SU-DHL-6 (cell line): ENCODE measurements around the gene DEPDC7.
"Not testable (repeated sequence)": the region's sequence is repeated elsewhere in the genome, so short reads cannot be mapped to it uniquely, and the experiment has no call there.

Experiments
- H2AFZ ChIP-seq: fragments of 200-600 bp; sonication (generic); 2 replicates; pipeline ENCODE4 v1.6.1; 2014; ENCODE audit warnings: low read depth, mild to moderate bottlenecking, moderate library complexity, mixed read lengths, antibody characterized with exemption, low read length; ENCODE audit not compliant: severe bottlenecking
- H3F3A ChIP-seq: fragments of 200-600 bp; shearing (Covaris generic); 2 replicates; pipeline ENCODE4 v1.6.0; 2016; ENCODE audit warnings: antibody characterized with exemption, mild to moderate bottlenecking; ENCODE audit not compliant: insufficient read depth
- H3K27ac ChIP-seq: fragments of 200-600 bp; sonication (generic); 2 replicates; pipeline ENCODE4 v1.5.1; 2016; ENCODE audit warnings: low read depth, mild to moderate bottlenecking, low read length, moderate library complexity, mixed read lengths
- H3K27me3 ChIP-seq: fragments of 200-600 bp; sonication (generic), shearing (Covaris generic); 2 replicates; pipeline ENCODE4 v1.6.0; 2014; ENCODE audit warnings: mild to moderate bottlenecking, low read length
- H3K36me3 ChIP-seq: fragments of 200-600 bp; sonication (generic); 2 replicates; pipeline ENCODE4 v1.6.1; 2014; ENCODE audit warnings: mild to moderate bottlenecking, low read length, mixed read lengths
- H3K4me2 ChIP-seq: fragments of 300-600, 200-600 bp; shearing (Covaris generic), sonication (generic); 2 replicates; pipeline ENCODE4 v1.6.0; 2014; ENCODE audit warnings: low read length, low read depth, mild to moderate bottlenecking; ENCODE audit not compliant: poor library complexity, severe bottlenecking
- H3K4me3 ChIP-seq: fragments of 200-600 bp; sonication (generic); 2 replicates; pipeline ENCODE4 v1.5.1; 2014; ENCODE audit warnings: antibody characterized with exemption, low read length, mild to moderate bottlenecking, mixed read lengths; ENCODE audit not compliant: insufficient read depth, poor library complexity, severe bottlenecking
- H3K79me2 ChIP-seq: fragments of 200-600 bp; sonication (generic); 2 replicates; pipeline ENCODE4 v1.6.1; 2014; ENCODE audit warnings: mild to moderate bottlenecking, low read length, moderate library complexity; ENCODE audit not compliant: insufficient read depth
- H3K9ac ChIP-seq: fragments of 200-600 bp; sonication (generic); 2 replicates; pipeline ENCODE4 v1.7.0; 2014; ENCODE audit warnings: mild to moderate bottlenecking, low read length
- H3K9me2 ChIP-seq: fragments of 200-600 bp; sonication (generic); replicated peaks from 2 replicates; pipeline ENCODE4 v1.6.1; 2014; ENCODE audit warnings: low read length; ENCODE audit not compliant: insufficient read depth
- H3K9me3 ChIP-seq: fragments of 200-600 bp; sonication (generic); 2 replicates; pipeline ENCODE4 v1.6.1; 2014; ENCODE audit warnings: low read length, mixed read lengths; ENCODE audit not compliant: insufficient read depth
- H4K20me1 ChIP-seq: fragments of 200-600 bp; sonication (generic); 2 replicates; pipeline ENCODE4 v1.6.1; 2014; ENCODE audit warnings: low read depth, mild to moderate bottlenecking, antibody characterized with exemption, low read length, moderate library complexity, mixed read lengths
- EZH2phosphoT487 ChIP-seq: fragments of 200-600 bp; sonication (generic), shearing (Covaris generic); conservative IDR thresholded peaks from 2 replicates; pipeline ENCODE4 v1.6.1; 2018; ENCODE audit warnings: mild to moderate bottlenecking, antibody characterized with exemption, low read length, moderate library complexity, mixed read lengths
- TF ChIP-seq, protein P1 (sequence below): fragments of 200-600 bp; sonication (generic); IDR thresholded peaks from one replicate; pipeline ENCODE4 v1.5.1; 2017; ENCODE audit warnings: antibody characterized with exemption, mild to moderate bottlenecking, low read length, moderate library complexity; ENCODE audit not compliant: insufficient read depth, poor library complexity, severe bottlenecking

The DEPDC7 gene

DNA sequence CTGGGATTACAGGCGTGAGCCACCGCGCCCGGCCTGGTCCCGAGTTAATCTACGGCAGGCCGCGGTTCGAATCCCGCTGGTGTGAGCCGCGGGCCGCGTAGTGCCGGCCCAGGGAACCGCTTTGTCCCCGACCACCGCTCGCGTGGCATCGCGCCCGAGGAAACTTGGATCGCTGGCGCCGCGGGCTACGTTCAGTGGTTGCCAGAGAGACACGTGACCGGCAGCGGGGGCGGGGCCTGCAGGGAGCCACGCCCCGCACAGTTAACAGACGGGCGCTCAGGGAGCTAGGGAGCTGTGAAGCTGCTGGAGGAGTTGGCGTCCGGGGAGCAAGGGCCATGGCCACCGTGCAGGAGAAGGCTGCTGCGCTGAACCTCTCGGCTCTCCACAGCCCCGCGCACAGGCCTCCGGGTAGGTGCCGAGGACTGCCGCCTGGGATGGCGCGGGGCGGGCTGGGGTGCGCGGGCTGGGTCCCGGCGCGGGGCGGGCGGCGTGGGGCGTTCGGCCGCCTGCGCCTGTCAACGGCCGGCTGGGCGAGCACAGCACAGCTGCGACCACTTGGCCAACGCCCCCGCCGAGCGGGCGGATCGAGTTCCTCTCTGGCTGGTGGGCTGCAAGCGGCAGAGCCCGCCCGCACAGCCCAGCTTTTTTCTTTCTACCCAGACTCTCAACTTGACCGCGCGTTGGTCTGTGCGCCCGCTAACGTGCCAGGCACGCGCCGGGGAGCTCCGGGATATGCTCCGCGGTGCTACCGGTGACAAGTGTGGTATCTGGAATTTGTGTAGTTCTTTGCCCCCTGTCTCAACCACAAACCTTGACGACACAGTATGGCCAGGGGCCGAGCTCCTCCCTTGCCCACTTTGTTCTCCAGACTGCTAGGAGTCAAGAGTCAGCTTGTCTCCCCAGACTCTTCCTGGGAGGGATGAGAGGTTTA, at the start of gene DEPDC7:
DEPDC7 (plus strand) TSS at position 258 of the 931 bp plus-strand sequence; CDS start at position 336, 78 bp downstream.
- H3K36me3 ChIP-seq, result no peaks in the 10 kb centered on the region
- TF ChIP-seq, protein P1, sequence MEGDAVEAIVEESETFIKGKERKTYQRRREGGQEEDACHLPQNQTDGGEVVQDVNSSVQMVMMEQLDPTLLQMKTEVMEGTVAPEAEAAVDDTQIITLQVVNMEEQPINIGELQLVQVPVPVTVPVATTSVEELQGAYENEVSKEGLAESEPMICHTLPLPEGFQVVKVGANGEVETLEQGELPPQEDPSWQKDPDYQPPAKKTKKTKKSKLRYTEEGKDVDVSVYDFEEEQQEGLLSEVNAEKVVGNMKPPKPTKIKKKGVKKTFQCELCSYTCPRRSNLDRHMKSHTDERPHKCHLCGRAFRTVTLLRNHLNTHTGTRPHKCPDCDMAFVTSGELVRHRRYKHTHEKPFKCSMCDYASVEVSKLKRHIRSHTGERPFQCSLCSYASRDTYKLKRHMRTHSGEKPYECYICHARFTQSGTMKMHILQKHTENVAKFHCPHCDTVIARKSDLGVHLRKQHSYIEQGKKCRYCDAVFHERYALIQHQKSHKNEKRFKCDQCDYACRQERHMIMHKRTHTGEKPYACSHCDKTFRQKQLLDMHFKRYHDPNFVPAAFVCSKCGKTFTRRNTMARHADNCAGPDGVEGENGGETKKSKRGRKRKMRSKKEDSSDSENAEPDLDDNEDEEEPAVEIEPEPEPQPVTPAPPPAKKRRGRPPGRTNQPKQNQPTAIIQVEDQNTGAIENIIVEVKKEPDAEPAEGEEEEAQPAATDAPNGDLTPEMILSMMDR, result no peak
- TF ChIP-seq EZH2phosphoT487, result no peak
- no peak within 1 kb of the TSS for H3K4me3 ChIP-seq
- H2AFZ ChIP-seq, result no peak within 1 kb of the TSS
- H4K20me1 ChIP-seq, result no peaks in the 10 kb centered on the region
- H3K4me2 ChIP-seq, result no peak within 1 kb of the TSS
- H3K27me3 ChIP-seq, result no peaks in the 10 kb centered on the region
- H3K9ac ChIP-seq, result no peak within 1 kb of the TSS
- no peaks in the 10 kb centered on the region for H3K9me3 ChIP-seq
- no peaks in the 10 kb centered on the region for H3F3A ChIP-seq
- no peaks in the 10 kb centered on the region for H3K9me2 ChIP-seq
- no peaks in the 10 kb centered on the region for H3K79me2 ChIP-seq
- H3K27ac ChIP-seq, result no peak within 1 kb of the TSS

- H3K9me3 ChIP-seq, result no peaks in the 10 kb centered on the region
- H3K9ac ChIP-seq, result no peak overlapping the region
- H3K27ac ChIP-seq, result no peak overlapping the region
- no peak overlapping the region for H3K4me3 ChIP-seq
- H3K9me2 ChIP-seq, result no peaks in the 10 kb centered on the region
- H3K36me3 ChIP-seq, result no peaks in the 10 kb centered on the region; the same call in 1 of the 2 replicates
- H3K79me2 ChIP-seq, result no peaks in the 10 kb centered on the region
- no peak overlapping the region for H3K4me2 ChIP-seq
- no peaks in the 10 kb centered on the region for H3F3A ChIP-seq
- H4K20me1 ChIP-seq, result no peaks in the 10 kb centered on the region
- no peak overlapping the region for H2AFZ ChIP-seq
- H3K27me3 ChIP-seq, result no peaks in the 10 kb centered on the region
- TF ChIP-seq EZH2phosphoT487, result no peak
- TF ChIP-seq, protein P1, result no peak
These were observed 47.1 kb upstream of the DEPDC7 start for GRCh38 chr11:32968541-32968940.

- not testable (repeated sequence) for H3F3A ChIP-seq, H4K20me1 ChIP-seq, H3K4me3 ChIP-seq, H3K27ac ChIP-seq, H3K9me3 ChIP-seq, H3K9me2 ChIP-seq, H3K79me2 ChIP-seq, H3K9ac ChIP-seq, H3K27me3 ChIP-seq, H3K36me3 ChIP-seq, H2AFZ ChIP-seq, H3K4me2 ChIP-seq
These were observed 43.4 kb upstream of the DEPDC7 start for GRCh38 chr11:32972233-32972632.

DNA sequence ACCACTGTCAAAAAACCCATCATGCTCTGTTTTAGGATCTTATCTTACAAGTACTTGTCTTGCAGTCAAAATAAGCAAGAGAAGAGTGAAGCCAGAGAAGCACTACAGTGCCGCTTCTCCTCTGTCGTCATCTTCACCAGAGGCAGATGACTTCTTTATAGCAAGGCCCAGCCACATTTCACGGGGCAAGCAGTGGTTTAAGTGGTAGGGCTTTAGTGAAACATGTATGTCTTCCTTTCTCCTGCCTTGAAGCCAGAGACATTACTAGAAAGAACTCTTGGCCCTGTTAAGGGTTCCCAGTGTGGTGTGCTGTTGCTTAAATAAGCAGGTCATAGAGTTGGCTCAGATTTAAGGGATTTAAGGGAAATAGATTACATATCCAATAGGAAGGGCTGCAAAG, 42.9 kb upstream of the DEPDC7 start:
- H3K4me2 ChIP-seq, result no peak overlapping the region
- H3F3A ChIP-seq, result 0 out of 2 replicates have a peak, but pooled peaks cover 4% of the 10 kb centered on the region
- no peaks in the 10 kb centered on the region for H3K27me3 ChIP-seq
- no peaks in the 10 kb centered on the region for H3K79me2 ChIP-seq
- H2AFZ ChIP-seq, result no peak overlapping the region
- no peak overlapping the region for H3K9ac ChIP-seq
- H3K27ac ChIP-seq, result no peak overlapping the region
- H3K4me3 ChIP-seq, result no peak overlapping the region
- H4K20me1 ChIP-seq, result no peaks in the 10 kb centered on the region
- TF ChIP-seq, protein P1, result no peak
- TF ChIP-seq EZH2phosphoT487, result no peak
- no peaks in the 10 kb centered on the region for H3K9me2 ChIP-seq
- H3K36me3 ChIP-seq, result no peaks in the 10 kb centered on the region; the same call in 1 of the 2 replicates
- H3K9me3 ChIP-seq, result no peaks in the 10 kb centered on the region
